HEK293 (cell line): ENCODE measurements around the gene CHCHD6.

Experiments used
- CTCF ChIP-seq: fragments of 450-650 bp; formaldehyde crosslinking; IDR thresholded peaks from 2 replicates; pipeline ENCODE4 v1.5.1; 2016; ENCODE audit warnings: missing biosample characterization, missing genetic modification characterization
- KLF9 ChIP-seq: fragments of 450-650 bp; formaldehyde crosslinking; IDR thresholded peaks from 2 replicates; pipeline ENCODE4 v1.5.1; 2016; ENCODE audit warnings: missing biosample characterization, missing genetic modification characterization, low read depth
- PATZ1 ChIP-seq: fragments of 450-650 bp; formaldehyde crosslinking; IDR thresholded peaks from 2 replicates; pipeline ENCODE4 v1.5.1; 2016; ENCODE audit warnings: missing biosample characterization, missing genetic modification characterization
- ZNF248 ChIP-seq: fragments of 450-650 bp; formaldehyde crosslinking; IDR thresholded peaks from 2 replicates; pipeline ENCODE4 v1.5.1; 2017; ENCODE audit warnings: missing biosample characterization, missing genetic modification characterization
- ZNF639 ChIP-seq: fragments of 450-650 bp; formaldehyde crosslinking; IDR thresholded peaks from 2 replicates; pipeline ENCODE4 v1.5.1; 2016; ENCODE audit warnings: missing biosample characterization, missing genetic modification characterization

- TF ChIP-seq PATZ1 = no peak
- no peak for TF ChIP-seq CTCF (tag by site-specific recombination)
- TF ChIP-seq KLF9 (tag by site-specific recombination) = no peak
- TF ChIP-seq ZNF639 (tag by site-specific recombination) = no peak
- TF ChIP-seq ZNF248 (tag by site-specific recombination) = no peak
These were observed 40.8 kb upstream of the CHCHD6 start for GRCh38 chr3:126663257-126663656.
